HG02938 (cell line): ENCODE results near the gene TMED7.

Source experiments
- ATAC-seq: cut with Tn5 transposase; IDR thresholded peaks from one replicate; pipeline ENCODE4 v1.9.1; 2021; ENCODE audit warnings: mild to moderate bottlenecking, moderate library complexity; ENCODE audit not compliant: unreplicated experiment

The TMED7 gene

DNA sequence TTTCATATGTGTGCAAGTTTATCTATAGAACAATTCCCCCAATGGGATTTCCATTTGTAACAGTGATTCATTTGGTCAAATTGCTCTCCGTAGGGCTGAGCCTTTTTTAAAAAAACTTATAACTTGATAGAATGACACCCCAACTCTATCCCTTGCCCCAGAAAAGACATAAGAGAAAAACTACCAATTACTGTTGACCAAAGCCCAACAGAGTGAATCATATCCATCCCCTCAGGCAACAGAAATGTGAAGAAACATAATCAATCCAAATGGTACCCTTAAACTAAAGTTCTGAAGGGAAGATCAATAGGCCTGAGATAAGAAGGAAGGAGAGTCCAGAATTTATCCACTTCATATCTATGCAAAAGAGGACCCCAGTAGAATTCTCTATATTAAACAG, 41.3 kb downstream of the TMED7 start:
- no peak for ATAC-seq

DNA sequence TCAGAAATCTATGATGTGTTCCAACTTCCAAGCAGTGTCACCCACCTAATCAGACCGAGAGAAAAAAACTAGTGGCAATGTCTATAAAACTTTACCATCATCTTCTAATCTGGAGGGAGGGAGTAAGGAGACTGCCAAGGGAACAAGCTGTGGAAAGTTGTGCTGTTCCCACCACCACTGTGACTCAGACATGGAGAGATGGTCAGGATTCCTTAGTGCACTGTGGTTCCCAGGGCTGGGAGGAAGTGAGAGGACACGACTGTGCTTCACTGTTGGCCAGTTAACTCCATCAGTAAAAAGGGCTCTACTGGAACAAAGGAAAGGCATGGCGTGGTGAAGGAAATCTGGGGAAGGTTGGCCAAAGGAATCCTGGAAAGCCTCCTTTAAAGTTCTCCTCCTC, 42.4 kb downstream of the TMED7 start:
- no peak for ATAC-seq

DNA sequence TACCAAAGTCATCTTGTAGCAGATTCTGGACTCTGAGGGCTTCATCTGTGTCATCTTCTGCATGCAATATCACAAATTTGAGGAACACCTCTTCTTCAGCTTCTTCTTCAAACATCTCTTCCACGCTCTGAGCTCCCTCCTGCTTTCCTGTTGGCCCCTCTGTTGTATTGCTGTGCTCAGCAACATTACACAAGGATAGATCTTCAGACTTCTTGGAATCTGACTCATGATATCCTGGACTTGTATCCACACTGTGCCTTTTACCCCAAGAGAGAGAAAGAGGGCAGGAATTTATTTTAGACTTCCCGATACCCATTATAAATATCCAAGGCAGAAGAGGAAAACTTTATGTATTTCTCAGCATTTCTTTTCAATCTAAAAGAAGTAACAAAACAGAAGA, 44.9 kb downstream of the TMED7 start:
- ATAC-seq: no peak

- ATAC-seq: peak; percentile 72
Observed at GRCh38 chr5:115579747-115580173, 46.1 kb downstream of the TMED7 start.

GRCh38 chr5:115579216-115579615, 46.6 kb downstream of the TMED7 start:
- peak; percentile 1 for ATAC-seq

DNA sequence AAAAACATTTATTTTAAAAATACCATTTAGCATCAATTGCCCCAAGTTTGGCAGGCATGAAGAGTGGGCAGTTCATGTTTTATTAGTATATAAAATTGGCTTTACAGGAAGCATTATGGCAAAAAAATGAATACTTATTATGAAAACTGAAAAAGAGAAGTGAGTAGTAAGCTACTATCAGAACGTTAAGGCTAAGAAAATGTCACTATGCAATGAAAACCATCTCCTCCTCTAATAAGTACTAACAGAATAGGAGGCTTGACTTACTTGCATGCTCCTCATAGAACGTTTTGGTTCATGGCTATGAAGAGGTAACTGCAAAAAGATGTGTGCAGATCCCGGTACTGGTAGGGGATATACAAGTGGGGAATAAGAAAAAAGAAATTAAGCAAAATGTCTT, 47.2 kb downstream of the TMED7 start:
- ATAC-seq: peak; percentile 65

DNA sequence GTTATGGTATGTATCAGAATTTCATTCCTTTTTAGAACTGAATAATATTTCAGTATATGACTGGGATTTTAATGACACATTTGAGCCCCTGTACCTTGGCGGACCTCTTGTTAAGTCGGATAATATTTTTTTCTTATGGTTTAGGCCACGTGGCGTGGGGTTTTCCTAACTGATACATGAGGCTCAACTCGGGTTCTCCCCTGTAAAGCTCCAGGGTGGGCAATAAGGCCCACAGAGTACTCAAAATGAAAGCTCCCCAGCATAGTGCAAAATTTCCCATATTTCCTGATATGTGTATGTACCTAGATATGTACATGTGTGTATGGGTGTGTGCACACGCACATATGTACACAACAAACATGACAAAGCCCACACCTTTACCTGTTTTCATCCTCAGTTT, 48.1 kb downstream of the TMED7 start:
- ATAC-seq: no peak

DNA sequence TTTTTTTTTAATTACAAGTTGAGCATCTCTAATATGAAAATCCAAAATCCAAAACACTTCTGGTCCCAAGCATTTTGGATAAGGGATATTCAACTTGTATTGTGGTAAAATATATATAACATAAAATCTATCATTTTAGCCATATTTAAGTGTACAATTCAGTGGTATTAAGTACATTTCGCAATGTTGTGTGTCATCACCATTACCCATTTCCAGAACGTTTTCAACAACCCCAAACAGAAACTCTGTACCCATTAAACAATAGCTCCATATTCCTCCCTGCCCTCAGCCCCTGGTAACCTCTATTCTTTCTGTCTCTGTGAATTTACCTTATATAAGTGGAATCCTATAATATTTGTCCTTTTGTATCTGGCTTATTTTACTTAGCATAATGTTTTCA, 48.5 kb downstream of the TMED7 start:
- no peak for ATAC-seq

DNA sequence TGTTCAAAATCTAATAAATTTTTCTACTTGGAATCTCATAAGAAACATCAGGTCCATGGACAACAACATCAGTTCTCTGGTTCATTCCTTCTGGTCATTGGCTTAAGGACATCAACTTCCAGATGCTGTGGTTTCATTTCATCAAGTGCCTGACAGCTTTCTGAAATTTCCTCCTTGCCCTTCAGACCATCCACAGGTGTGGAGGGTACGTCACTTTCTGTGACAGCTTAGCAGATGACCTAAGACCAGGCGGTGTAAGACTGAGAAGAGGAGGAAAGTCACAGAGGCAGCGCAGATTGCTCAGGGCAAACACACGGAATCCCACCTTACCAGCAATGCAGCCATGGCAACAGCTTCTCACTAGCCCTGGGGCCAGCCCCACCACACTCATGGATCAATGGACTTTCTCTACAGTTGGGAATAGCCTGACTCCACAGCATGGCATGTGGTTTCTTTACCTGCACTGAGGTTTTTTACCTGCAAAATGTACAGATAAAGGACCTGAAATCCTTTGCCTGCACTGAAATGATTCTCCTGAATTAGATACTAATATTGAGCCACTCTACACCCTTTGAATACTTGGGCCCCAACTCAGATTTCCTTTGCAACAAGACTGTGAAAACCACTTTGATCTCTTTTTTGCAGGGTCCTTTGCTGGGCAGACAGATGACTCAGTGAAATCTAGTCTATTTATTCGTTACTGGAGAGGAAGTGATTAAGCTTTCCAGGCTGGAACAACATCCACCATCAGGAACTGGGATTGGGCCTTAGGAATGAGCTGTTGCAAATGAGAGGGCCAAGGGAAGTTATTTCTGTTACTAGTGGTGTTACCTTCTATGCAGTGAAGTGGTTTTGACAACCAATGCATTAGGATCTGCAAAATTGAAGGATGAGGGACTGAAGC, 50.4 kb downstream of the TMED7 start:
- ATAC-seq: no peak

DNA sequence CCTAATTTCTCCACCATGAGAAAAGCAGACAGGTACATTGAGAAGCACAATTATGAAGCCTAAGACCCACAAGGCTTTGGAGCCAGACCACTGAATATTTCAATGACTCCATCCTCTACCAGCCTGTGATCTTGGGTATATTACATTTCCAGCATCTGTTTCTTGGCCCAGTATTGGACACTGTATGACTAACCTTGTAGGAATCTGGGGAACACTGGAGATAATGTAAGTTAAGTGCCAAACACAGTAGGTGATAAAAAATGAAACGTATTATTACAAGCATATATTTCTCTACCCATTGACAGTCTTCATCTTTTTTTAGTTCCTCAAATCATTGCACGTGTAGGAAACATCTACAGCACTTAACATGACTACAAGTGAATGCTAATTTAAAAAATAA, 52.7 kb downstream of the TMED7 start:
- ATAC-seq: no peak

DNA sequence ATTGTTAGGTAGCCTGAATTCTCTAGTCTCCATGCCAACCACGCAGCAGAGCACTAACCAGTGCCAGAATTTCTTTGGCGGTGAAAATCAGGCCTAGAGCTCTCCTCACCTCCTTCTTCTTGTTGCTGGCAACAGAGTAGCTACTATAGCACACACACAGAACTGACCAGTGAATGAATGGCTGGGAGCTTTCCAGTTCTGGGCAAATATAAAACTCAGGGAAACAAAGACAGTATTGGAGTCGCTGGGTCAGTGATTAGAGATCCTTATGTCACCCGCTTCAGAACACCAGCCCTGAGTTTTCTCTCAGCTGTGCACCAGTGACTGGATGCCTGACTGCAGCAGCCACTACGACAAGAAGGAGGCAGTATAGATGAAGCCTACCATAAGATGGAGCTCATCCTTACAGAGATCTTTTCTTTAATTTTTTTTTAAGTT, 54.4 kb downstream of the TMED7 start:
- ATAC-seq: no peak

GRCh38 chr5:115568668-115569067, 57.2 kb downstream of the TMED7 start:
- no peak for ATAC-seq

DNA sequence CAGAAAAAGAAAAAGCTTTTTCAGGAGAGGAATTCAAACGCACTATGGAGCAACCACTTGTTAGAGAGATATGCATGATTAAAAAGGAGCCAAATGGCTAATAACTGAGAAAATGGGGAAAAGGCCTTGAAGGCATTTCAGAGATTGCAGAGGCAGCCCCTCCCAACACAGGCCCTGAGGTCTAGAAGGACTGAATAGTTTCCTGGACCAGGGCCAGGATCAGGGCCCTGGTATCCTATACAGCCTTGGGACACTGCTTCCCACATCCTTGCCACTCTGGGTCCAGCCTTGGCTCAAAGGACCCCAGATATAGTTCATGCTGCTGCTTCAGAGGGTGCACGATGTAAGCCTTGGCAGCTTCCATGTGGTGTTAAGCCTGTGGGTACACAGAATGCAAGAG, 60.6 kb downstream of the TMED7 start:
- ATAC-seq: no peak
